Measurements from ENCODE around the gene USP14.

Gene USP14

GRCh38 chr18:210733-211132, 52.4 kb downstream of the USP14 start:
- ChIA-PET POLR2A (no interaction called here), CTCF (no interaction called here)
- TF ChIP-seq FOXK2 (IDR thresholded peaks at IDR 0.05) (no peak), CTBP1 (IDR thresholded peaks at IDR 0.05; ENCODE audit: borderline replicate concordance) (no peak), LEF1 (IDR thresholded peaks at IDR 0.05; ENCODE audit: borderline replicate concordance) (no peak), FOXM1 (IDR thresholded peaks at IDR 0.05; ENCODE audit: borderline replicate concordance) (no peak), HDGF (IDR thresholded peaks at IDR 0.05; ENCODE audit: borderline replicate concordance) (no peak), L3MBTL2 (conservative IDR thresholded peaks at IDR 0.05) (no peak)
- no peak for DNase-seq (ENCODE audit: extremely low spot score)

- POLR2A ChIA-PET = no interaction called here
- no peak for DNase-seq (ENCODE audit: extremely low spot score)
- CTCF ChIA-PET = no interaction called here
- TF ChIP-seq SP1 (IDR thresholded peaks at IDR 0.05) (no peak), NFRKB (IDR thresholded peaks at IDR 0.05) (no peak), L3MBTL2 (conservative IDR thresholded peaks at IDR 0.05) (no peak), BHLHE40 (IDR thresholded peaks at IDR 0.05; ENCODE audit: borderline replicate concordance) (no peak), LEF1 (IDR thresholded peaks at IDR 0.05; ENCODE audit: borderline replicate concordance) (no peak), PKNOX1 (IDR thresholded peaks at IDR 0.05) (no peak)
Measured at GRCh38 chr18:211582-211981, 53.2 kb downstream of the USP14 start.

- POLR2A ChIA-PET = no interaction called here
- no peak for DNase-seq (ENCODE audit: extremely low spot score)
- TF ChIP-seq ZNF384 (IDR thresholded peaks at IDR 0.05) = no peak
- no peak for TF ChIP-seq HDGF (IDR thresholded peaks at IDR 0.05; ENCODE audit: borderline replicate concordance)
- TF ChIP-seq L3MBTL2 (conservative IDR thresholded peaks at IDR 0.05) = no peak
- TF ChIP-seq BHLHE40 (IDR thresholded peaks at IDR 0.05; ENCODE audit: borderline replicate concordance) = no peak
- TF ChIP-seq ARNT (IDR thresholded peaks at IDR 0.05) = no peak
- TF ChIP-seq SUZ12 (IDR thresholded peaks at IDR 0.05) = no peak
- TF ChIP-seq ELF4 (IDR thresholded peaks at IDR 0.05) = no peak
- TF ChIP-seq CTBP1 (IDR thresholded peaks at IDR 0.05; ENCODE audit: borderline replicate concordance) = no peak
- no peak for TF ChIP-seq FOXM1 (IDR thresholded peaks at IDR 0.05; ENCODE audit: borderline replicate concordance)
- TF ChIP-seq LEF1 (IDR thresholded peaks at IDR 0.05; ENCODE audit: borderline replicate concordance) = no peak
- TF ChIP-seq NFRKB (IDR thresholded peaks at IDR 0.05) = no peak
- CTCF ChIA-PET = no interaction called here
Measured at GRCh38 chr18:212780-213179, 54.4 kb downstream of the USP14 start.

- no peak for DNase-seq (ENCODE audit: extremely low spot score)
- no peak for TF ChIP-seq SUZ12 (IDR thresholded peaks at IDR 0.05)
- ChIA-PET CTCF (no interaction called here), POLR2A (no interaction called here)
Measured at GRCh38 chr18:213505-213904, 55.1 kb downstream of the USP14 start.

- no peak for DNase-seq (ENCODE audit: extremely low spot score)
- ChIA-PET CTCF (no interaction called here), POLR2A (no interaction called here)
- TF ChIP-seq LEF1 (IDR thresholded peaks at IDR 0.05; ENCODE audit: borderline replicate concordance) = no peak
Measured at GRCh38 chr18:213966-214365, 55.6 kb downstream of the USP14 start.

- POLR2A ChIA-PET = no interaction called here
- TF ChIP-seq PKNOX1 (IDR thresholded peaks at IDR 0.05) (no peak), FOXM1 (IDR thresholded peaks at IDR 0.05; ENCODE audit: borderline replicate concordance) (no peak), CTBP1 (IDR thresholded peaks at IDR 0.05; ENCODE audit: borderline replicate concordance) (no peak), LEF1 (IDR thresholded peaks at IDR 0.05; ENCODE audit: borderline replicate concordance) (no peak), NFRKB (IDR thresholded peaks at IDR 0.05) (no peak), ZNF384 (IDR thresholded peaks at IDR 0.05) (no peak), FOXA1 (IDR thresholded peaks at IDR 0.05) (no peak), BHLHE40 (IDR thresholded peaks at IDR 0.05; ENCODE audit: borderline replicate concordance) (no peak), L3MBTL2 (conservative IDR thresholded peaks at IDR 0.05) (no peak), SUZ12 (IDR thresholded peaks at IDR 0.05) (no peak), SP1 (IDR thresholded peaks at IDR 0.05) (no peak), HDGF (IDR thresholded peaks at IDR 0.05; ENCODE audit: borderline replicate concordance) (no peak), FOXK2 (IDR thresholded peaks at IDR 0.05) (no peak), ELF4 (IDR thresholded peaks at IDR 0.05) (no peak), ARNT (IDR thresholded peaks at IDR 0.05) (no peak), TARDBP (IDR thresholded peaks at IDR 0.05) (no peak)
- CTCF ChIA-PET = no interaction called here
- no peak for DNase-seq (ENCODE audit: extremely low spot score)
Measured at GRCh38 chr18:215448-216010, 57.2 kb downstream of the USP14 start.

GRCh38 chr18:217532-218336, 59.4 kb downstream of the USP14 start:
- TF ChIP-seq FOXM1 (IDR thresholded peaks at IDR 0.05; ENCODE audit: borderline replicate concordance) = no peak
- no peak for TF ChIP-seq ZNF384 (IDR thresholded peaks at IDR 0.05)
- ChIA-PET POLR2A (no interaction called here), CTCF (no interaction called here)
- DNase-seq (ENCODE audit: extremely low spot score) = no peak

- DNase-seq (ENCODE audit: extremely low spot score) = no peak
- POLR2A ChIA-PET = no interaction called here
- TF ChIP-seq HDGF (IDR thresholded peaks at IDR 0.05; ENCODE audit: borderline replicate concordance) (no peak), TARDBP (IDR thresholded peaks at IDR 0.05) (no peak), PKNOX1 (IDR thresholded peaks at IDR 0.05) (no peak)
- CTCF ChIA-PET = no interaction called here
Measured at GRCh38 chr18:220708-221107, 62.4 kb downstream of the USP14 start.

Data from HEK293T (cell line).